PC-9 (cell line): ENCODE measurements around the gene PPP2R3B.

Source experiments
- CTCF ChIP-seq: fragments of 200-600 bp; sonication (generic); conservative IDR thresholded peaks from 2 replicates; pipeline ENCODE4 v1.6.1; 2017; ENCODE audit warnings: mixed run types, antibody characterized with exemption, mild to moderate bottlenecking, moderate library complexity
- EZH2 ChIP-seq: fragments of 200-600 bp; sonication (generic); IDR thresholded peaks from 2 replicates; pipeline ENCODE4 v1.8.0; 2017; ENCODE audit warnings: antibody characterized with exemption, low read depth

- TF ChIP-seq EZH2: no peak
- no peak for TF ChIP-seq CTCF
Observed at GRCh38 chrX:426881-427280, 40.2 kb upstream of the PPP2R3B start.
